Thyroid gland (tissue), 4 donors: Measurements from ENCODE around the gene ZNF559.
A peak's percentile ranks its signal among the peaks of the same experiment; 100 is the strongest.

Experiments used
- CTCF ChIP-seq, 6 experiments: fragments of 200-600 bp in 3 of 6; fragments of 450-650 bp in 3 of 6; sonication (generic) in 3 of 6; IDR thresholded peaks; one replicate each; pipeline ENCODE4 v1.5.1; 2016 to 2019; ENCODE audit warnings: antibody characterized with exemption in 6 of 6, mild to moderate bottlenecking in 2 of 6, inconsistent platforms in 1 of 6, moderate library complexity in 1 of 6
- POLR2A ChIP-seq, 2 donors: fragments of 450-650 bp; IDR thresholded peaks; one replicate each; pipeline ENCODE4 v1.6.1; 2017; ENCODE audit warnings: antibody characterized with exemption in 2 of 2, mild to moderate bottlenecking in 2 of 2, moderate library complexity in 1 of 2

DNA sequence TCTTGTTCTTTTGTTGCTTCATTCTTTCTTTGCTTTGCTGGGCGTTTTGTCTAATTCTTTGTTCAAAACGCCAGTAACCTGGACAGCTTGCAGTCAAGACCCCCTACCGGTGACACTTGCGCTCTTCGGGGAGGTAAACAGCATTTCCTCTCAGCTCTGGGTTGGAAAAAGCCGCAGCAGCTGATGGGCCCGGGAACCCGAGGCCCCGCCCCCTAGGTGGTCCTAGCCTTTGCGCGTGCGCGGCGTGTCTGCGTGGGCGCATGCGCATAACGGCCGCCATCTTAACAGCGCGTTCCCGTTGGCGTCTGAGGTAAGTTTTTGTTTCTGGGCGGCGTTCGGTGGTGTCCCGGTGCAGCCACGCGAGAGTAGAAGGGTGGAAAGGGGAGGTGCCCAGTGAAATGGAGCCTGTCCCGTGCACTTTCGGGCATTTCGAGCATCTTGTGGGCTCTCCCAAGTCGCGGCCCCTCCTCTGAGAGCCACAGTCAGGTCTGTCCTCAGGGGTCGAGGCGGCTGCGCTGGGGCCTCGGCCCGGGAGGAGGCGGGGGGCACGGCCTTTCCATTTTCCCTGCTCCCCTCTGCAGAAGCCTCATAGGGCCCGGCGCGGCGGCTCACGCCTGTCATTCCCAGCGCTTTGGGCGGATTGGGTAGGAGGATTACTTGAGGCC lies at the start of gene ZNF559:
- TF ChIP-seq CTCF (IDR thresholded peaks at IDR 0.05) (peak in 3 of 6 experiments; percentile 26 to 45 (median 37)), POLR2A (IDR thresholded peaks at IDR 0.05) (peak in 1 of 2 donors; percentile 54)
